ENCODE data around the gene KCNJ6. TPM values are rescaled to one million over a fixed set of nuclear protein-coding genes. Genes with fewer than 3 reads are reported as not detected.

KCNJ6 gene
- total RNA-seq, 1 experiment from 2014 or later = 1.2 TPM

DNA sequence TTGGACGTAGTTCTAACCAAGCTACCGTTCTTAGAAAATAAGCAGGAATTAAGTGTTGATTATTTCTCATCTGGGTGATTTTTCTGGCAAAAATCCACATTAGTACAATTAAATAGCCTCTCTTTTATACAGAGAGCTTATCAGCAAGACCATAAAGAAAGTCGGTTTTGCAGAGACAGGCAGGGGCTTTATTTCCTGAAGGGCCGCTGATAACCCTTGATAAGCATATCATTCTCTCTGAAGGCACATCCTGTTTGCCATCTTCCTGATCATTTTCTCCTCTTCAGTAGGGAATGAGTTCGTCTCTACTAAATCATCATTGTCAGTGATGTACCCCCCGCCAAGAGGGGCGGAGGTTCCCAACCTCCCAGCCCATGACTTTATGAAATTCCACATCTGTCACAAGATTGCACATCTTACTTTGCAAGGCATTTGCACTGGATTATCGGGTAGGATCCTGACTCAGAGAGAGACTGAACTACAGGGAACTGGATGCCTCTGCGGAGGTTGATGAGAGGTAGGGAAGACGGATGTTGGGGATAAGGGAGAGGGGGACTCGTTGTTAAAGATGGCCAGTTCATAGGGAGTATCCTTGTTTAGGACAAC, 115.7 kb downstream of the KCNJ6 start:
- Mint-ChIP-seq H3K36me3 (ENCODE audit: insufficient read depth in 1 of 3, low read depth in 3 of 3) (peaks cover 0 to 3% (median 0%) of the 10 kb centered on the region in 3 experiments; a peak in 2 of 7 replicates), H3K27ac (no peak overlapping the region), H3K9me3 (0 out of 5 replicates have a peak, but pooled peaks cover 0 to 3% of the 10 kb centered on the region in 2 experiments), H3K27me3 (ENCODE audit: low read depth) (peaks cover 1% of the 10 kb centered on the region), H3K4me1 (peaks cover 4% of the 10 kb centered on the region in 2 experiments), H3K4me3 (no peak overlapping the region)
- Histone ChIP-seq H3K23ac (ENCODE audit: insufficient read length, low read depth, low read length) (no peak overlapping the region), H3K27me3 (ENCODE audit: insufficient read depth, low read length) (no peaks in the 10 kb centered on the region), H3T11ph (ENCODE audit: low read length) (no peak overlapping the region), H2BK15ac (ENCODE audit: low read depth, low read length) (no peak overlapping the region), H4K8ac (replicated peaks; ENCODE audit: insufficient read length, low read depth, low read length) (no peak overlapping the region), H3K9ac (ENCODE audit: extremely low read depth, insufficient read length, low read length) (no peak overlapping the region), H4K91ac (ENCODE audit: insufficient read length, low read depth, low read length) (no peak overlapping the region), H3K14ac (ENCODE audit: insufficient read depth, low read length) (no peak overlapping the region), H3K27ac (ENCODE audit: insufficient read length, low read depth, low read length) (no peak overlapping the region), H3K56ac (ENCODE audit: insufficient read length, low read depth, low read length) (no peak overlapping the region), H3K4me2 (ENCODE audit: insufficient read depth, insufficient read length, low read length) (no peak overlapping the region), H3K4ac (ENCODE audit: low read depth, low read length) (no peak overlapping the region), H2AK5ac (ENCODE audit: insufficient read length, low read length) (no peak overlapping the region), H4K5ac (ENCODE audit: insufficient read length, low read depth, low read length) (no peak overlapping the region), H3K79me1 (ENCODE audit: insufficient read depth, low read depth, low read length, poor library complexity, severe bottlenecking) (no peaks in the 10 kb centered on the region), H2BK120ac (ENCODE audit: low read depth, low read length, poor library complexity, severe bottlenecking) (no peak overlapping the region), H2BK12ac (ENCODE audit: insufficient read length, low read depth, low read length) (no peak overlapping the region), H3K18ac (ENCODE audit: insufficient read length, low read depth, low read length) (no peak overlapping the region), H3K23me2 (ENCODE audit: insufficient read length, low read depth, low read length, poor library complexity, severe bottlenecking) (no peaks in the 10 kb centered on the region), H3K4me1 (ENCODE audit: insufficient read depth, low read length) (no peaks in the 10 kb centered on the region), H4K20me1 (ENCODE audit: control insufficient read depth, insufficient read depth, insufficient read length) (no peaks in the 10 kb centered on the region), H3K9me3 (ENCODE audit: control insufficient read depth, low read depth, low read length) (no peaks in the 10 kb centered on the region), H2BK20ac (ENCODE audit: low read depth, low read length, poor library complexity, severe bottlenecking) (no peak overlapping the region), H3K79me2 (ENCODE audit: insufficient read depth, low read length) (no peaks in the 10 kb centered on the region), H2BK5ac (ENCODE audit: insufficient read length, low read length) (no peak overlapping the region), H2AFZ (ENCODE audit: low read length) (no peak overlapping the region)
- TF ChIP-seq, protein P1, sequence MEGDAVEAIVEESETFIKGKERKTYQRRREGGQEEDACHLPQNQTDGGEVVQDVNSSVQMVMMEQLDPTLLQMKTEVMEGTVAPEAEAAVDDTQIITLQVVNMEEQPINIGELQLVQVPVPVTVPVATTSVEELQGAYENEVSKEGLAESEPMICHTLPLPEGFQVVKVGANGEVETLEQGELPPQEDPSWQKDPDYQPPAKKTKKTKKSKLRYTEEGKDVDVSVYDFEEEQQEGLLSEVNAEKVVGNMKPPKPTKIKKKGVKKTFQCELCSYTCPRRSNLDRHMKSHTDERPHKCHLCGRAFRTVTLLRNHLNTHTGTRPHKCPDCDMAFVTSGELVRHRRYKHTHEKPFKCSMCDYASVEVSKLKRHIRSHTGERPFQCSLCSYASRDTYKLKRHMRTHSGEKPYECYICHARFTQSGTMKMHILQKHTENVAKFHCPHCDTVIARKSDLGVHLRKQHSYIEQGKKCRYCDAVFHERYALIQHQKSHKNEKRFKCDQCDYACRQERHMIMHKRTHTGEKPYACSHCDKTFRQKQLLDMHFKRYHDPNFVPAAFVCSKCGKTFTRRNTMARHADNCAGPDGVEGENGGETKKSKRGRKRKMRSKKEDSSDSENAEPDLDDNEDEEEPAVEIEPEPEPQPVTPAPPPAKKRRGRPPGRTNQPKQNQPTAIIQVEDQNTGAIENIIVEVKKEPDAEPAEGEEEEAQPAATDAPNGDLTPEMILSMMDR (conservative IDR thresholded peaks at IDR 0.05) = no peak
- WGBS (ENCODE audit: extremely low coverage, insufficient read length, low lambda C conversion rate) = no CpG with 5 or more reads among the region's 11 CpGs
- no peak for DNase-seq

Data from H9 (cell line).